HG03575 (cell line): ENCODE data around the gene ITPRIPL2.

ENCODE experiments used
- ATAC-seq: cut with Tn5 transposase; IDR thresholded peaks from one replicate; pipeline ENCODE4 v1.9.1; 2021; ENCODE audit not compliant: unreplicated experiment, insufficient number of reproducible peaks, low FRiP score; ENCODE audit errors: extremely low read depth

Gene ITPRIPL2

GRCh38 chr16:19115148-19116021 is 1.6 kb downstream of the ITPRIPL2 start:
- ATAC-seq, result no peak

- no peak for ATAC-seq
These were observed 3.1 kb downstream of the ITPRIPL2 start for GRCh38 chr16:19116711-19117449.

DNA sequence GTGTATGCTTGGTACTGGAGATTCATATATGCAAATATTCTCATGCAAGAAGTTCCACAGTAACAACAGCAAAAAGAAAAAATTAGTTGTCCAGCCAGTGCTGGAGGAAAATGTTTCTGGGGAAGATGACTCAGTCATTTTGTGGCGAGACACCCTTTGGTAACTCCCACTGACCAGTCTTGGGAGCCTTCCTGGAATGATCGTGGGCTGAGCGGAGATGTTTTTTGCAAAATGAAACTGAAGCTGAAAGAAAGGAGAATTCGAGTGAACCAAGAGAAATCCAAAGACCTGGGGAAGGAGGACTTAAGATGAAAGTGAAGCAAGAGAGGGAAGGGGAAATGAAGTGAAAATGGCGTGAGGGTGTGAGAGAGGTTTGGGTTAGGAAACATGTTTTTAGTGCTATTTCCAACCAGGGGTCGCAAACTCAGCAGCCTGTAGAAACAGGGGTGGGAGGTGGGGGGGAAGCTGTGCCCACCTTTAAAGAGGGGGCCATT is 5.2 kb downstream of the ITPRIPL2 start:
- no peak for ATAC-seq

DNA sequence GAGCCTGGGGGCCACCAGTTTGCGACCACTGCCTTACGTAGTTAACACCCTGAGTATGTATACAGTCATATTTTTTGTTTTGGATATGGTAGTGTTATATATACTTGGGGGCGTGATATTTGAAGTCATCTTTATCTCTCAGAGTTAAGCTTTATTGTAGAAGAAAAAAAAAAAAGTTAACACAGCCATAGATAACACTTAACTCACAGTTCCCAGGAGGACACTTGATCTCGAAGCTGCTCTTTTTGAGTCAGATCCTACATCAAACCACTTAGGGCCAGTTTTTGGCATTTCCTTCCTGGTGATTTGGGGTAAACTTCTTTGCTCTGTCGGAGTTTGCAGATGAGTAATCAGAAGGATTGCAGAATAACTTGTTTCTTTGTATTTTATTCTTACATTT is 5.8 kb downstream of the ITPRIPL2 start:
- ATAC-seq, result no peak

- ATAC-seq, result no peak
These were observed 9.9 kb downstream of the ITPRIPL2 start for GRCh38 chr16:19123535-19124178.

- ATAC-seq, result no peak
These were observed 12.5 kb downstream of the ITPRIPL2 start for GRCh38 chr16:19126300-19126699.

DNA sequence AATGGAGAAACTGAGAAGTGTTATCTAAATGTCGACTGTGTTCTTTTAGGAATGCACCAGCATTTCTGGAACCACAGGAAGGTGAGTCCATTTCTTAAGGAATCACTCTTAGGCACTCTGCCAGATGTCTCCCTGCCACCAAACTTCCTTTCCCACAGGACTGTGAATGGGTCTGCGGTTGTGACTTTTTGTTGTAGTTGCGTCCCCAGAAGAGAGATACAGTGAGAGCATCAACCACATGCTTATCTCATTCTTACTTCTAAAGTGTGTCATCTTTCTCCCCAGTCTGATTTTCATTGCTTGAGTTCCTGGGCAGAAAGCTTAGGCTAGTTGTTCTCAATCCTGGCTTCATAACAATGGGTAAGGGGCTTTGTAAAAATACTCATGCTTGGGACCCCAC is 13.4 kb downstream of the ITPRIPL2 start:
- ATAC-seq, result no peak

- ATAC-seq, result no peak
These were observed 13.9 kb downstream of the ITPRIPL2 start for GRCh38 chr16:19127674-19128131.

GRCh38 chr16:19128454-19129200 is 14.9 kb downstream of the ITPRIPL2 start:
- no peak for ATAC-seq

DNA sequence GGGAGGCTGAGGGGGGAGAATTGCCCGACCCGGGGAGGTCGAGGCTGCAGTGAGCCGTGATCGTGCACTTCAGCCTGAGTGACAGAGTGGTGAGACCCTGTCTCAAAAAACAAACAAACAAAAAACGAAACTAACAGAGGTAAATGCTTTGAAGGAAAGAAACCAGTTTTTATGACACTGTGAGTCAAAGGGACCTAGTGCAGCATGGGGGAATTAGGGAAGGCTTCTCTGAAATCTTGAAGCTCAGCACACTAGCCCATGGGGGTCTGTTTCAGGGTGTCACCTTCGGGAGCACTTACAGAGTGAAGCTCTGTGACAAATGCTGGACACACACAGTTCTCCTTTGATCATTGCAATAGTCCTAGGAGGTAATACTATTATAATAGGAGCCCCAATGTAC is 16.6 kb downstream of the ITPRIPL2 start:
- ATAC-seq, result no peak

DNA sequence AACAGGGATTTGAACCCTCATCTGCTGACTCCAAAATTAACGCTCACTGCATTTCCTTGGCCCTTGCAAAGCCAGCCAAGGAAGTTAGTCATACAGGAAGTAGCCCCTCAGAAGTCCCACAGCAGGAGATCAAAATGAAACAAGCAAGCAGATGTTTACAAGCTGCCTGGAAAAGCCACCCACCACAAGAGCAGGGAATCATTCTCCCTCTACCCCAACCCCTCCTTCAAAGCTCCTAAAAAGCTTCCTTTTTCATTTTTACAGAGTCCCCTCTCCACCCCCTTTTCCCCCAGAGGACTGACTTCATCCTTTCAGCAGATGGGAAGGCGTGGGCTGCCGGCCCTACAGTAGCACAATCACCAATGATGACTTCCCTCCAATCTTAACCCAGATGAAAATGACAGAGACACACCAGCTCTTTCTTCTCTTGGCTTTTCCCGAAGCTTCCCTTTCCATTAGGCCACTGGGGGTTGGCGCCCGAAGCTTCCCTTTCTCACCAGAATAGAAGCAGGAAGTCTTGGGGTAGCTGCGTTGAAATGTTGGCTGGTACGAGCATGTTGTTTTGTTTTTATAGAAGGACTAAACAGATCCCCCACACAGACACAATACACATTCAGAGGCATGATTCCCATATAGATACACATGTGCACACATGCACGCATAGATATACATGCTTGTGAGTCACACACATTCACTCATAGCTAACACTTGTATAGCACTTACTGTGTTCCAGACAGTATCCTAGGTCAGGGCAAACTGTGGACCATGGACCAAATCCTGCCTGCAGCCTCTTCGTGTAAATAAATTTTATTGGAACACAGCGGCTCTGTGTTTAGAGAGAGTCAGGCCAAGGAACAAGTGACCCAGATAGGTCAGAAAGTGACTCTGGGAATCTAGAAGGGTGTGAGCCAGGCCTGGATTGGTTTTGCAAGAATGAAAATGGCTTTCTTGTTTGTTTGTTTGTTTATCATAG is 17.4 kb downstream of the ITPRIPL2 start:
- ATAC-seq, result no peak

- ATAC-seq, result no peak
These were observed 18.1 kb downstream of the ITPRIPL2 start for GRCh38 chr16:19131825-19132218.

- no peak for ATAC-seq
These were observed 18.5 kb downstream of the ITPRIPL2 start for GRCh38 chr16:19132255-19132654.

GRCh38 chr16:19132898-19133297 is 19.1 kb downstream of the ITPRIPL2 start:
- ATAC-seq, result no peak

DNA sequence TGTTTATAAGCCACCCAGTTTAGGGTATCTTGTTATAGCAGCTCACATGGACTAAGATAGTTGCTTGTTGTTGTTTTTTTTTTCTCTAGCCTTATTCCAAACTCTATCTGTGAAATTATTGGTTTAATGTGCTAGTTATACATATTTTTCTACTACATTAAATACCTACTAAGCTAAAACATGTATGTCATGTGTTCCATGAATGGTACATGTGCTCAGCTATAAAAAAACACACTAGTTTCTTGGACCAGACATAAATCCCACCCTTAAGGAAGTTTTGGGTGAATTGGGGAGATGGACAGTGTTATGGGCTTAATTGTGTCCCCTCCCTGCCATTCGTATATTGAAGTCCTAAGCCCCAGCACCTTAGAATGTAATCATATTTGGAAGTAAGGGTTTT is 19.8 kb downstream of the ITPRIPL2 start:
- ATAC-seq, result no peak

GRCh38 chr16:19135201-19135842 is 21.6 kb downstream of the ITPRIPL2 start:
- no peak for ATAC-seq

GRCh38 chr16:19135896-19136438 is 22.2 kb downstream of the ITPRIPL2 start:
- ATAC-seq, result no peak
